IPS-18a (cell line): Measurements from ENCODE around the gene MRPL36.

Source experiments
- H3K27ac ChIP-seq: one replicate; pipeline ENCODE4 v1.5.1; 2013; ENCODE audit warnings: low read length
- H3K27me3 ChIP-seq: one replicate; pipeline ENCODE4 v1.6.1; 2013; ENCODE audit warnings: mild to moderate bottlenecking, low read length; ENCODE audit not compliant: control insufficient read depth, insufficient read depth
- H3K36me3 ChIP-seq: one replicate; pipeline ENCODE4 v1.6.1; 2013; ENCODE audit warnings: low read depth, low read length; ENCODE audit not compliant: control insufficient read depth
- H3K4me1 ChIP-seq: one replicate; pipeline ENCODE4 v1.6.1; 2013; ENCODE audit warnings: low read depth, low read length; ENCODE audit not compliant: control insufficient read depth
- H3K4me3 ChIP-seq: one replicate; pipeline ENCODE4 v1.5.1; 2013; ENCODE audit warnings: low read length
- H3K9ac ChIP-seq: one replicate; pipeline ENCODE4 v1.6.1; 2013; ENCODE audit warnings: mild to moderate bottlenecking, low read length, moderate library complexity
- H3K9me3 ChIP-seq: one replicate; pipeline ENCODE4 v1.6.1; 2013; ENCODE audit warnings: low read depth, low read length; ENCODE audit not compliant: control insufficient read depth

Gene MRPL36

GRCh38 chr5:1830571-1831228 is 31.1 kb upstream of the MRPL36 start:
- Histone ChIP-seq H3K4me1 (peaks cover 22% of the 10 kb centered on the region), H3K36me3 (no peaks in the 10 kb centered on the region), H3K27me3 (peaks cover 10% of the 10 kb centered on the region), H3K9ac (no peak overlapping the region), H3K27ac (no peak overlapping the region), H3K4me3 (no peak overlapping the region), H3K9me3 (no peaks in the 10 kb centered on the region)

GRCh38 chr5:1827886-1828397 is 28.3 kb upstream of the MRPL36 start:
- Histone ChIP-seq H3K9ac (no peak overlapping the region), H3K4me3 (no peak overlapping the region)

GRCh38 chr5:1827025-1827885 is 27.6 kb upstream of the MRPL36 start:
- Histone ChIP-seq H3K4me1 (peaks cover 13% of the 10 kb centered on the region), H3K27ac (no peak overlapping the region), H3K36me3 (peaks cover 3% of the 10 kb centered on the region), H3K27me3 (peaks cover 3% of the 10 kb centered on the region), H3K9ac (no peak overlapping the region), H3K9me3 (no peaks in the 10 kb centered on the region), H3K4me3 (no peak overlapping the region)

More at GRCh38 chr5:1827886-1828397, 28.3 kb upstream of the MRPL36 start:
- Histone ChIP-seq H3K36me3 (no peaks in the 10 kb centered on the region), H3K9me3 (no peaks in the 10 kb centered on the region), H3K4me1 (peaks cover 15% of the 10 kb centered on the region), H3K27me3 (peaks cover 7% of the 10 kb centered on the region), H3K27ac (no peak overlapping the region)

- Histone ChIP-seq H3K27ac (no peak overlapping the region), H3K27me3 (no peaks in the 10 kb centered on the region), H3K4me1 (peaks cover 5% of the 10 kb centered on the region), H3K4me3 (no peak overlapping the region), H3K36me3 (peaks cover 10% of the 10 kb centered on the region), H3K9ac (no peak overlapping the region), H3K9me3 (no peaks in the 10 kb centered on the region)
Measured at GRCh38 chr5:1826235-1826980, 26.8 kb upstream of the MRPL36 start.

GRCh38 chr5:1824903-1825841 is 25.5 kb upstream of the MRPL36 start:
- no peaks in the 10 kb centered on the region for H3K4me1 ChIP-seq
- no peaks in the 10 kb centered on the region for H3K9me3 ChIP-seq
- no peak overlapping the region for H3K9ac ChIP-seq
- peaks cover 22% of the 10 kb centered on the region for H3K36me3 ChIP-seq
- no peaks in the 10 kb centered on the region for H3K27me3 ChIP-seq
- no peak overlapping the region for H3K4me3 ChIP-seq
- no peak overlapping the region for H3K27ac ChIP-seq

- H3K9me3 ChIP-seq: no peaks in the 10 kb centered on the region
- H3K36me3 ChIP-seq: peaks cover 29% of the 10 kb centered on the region
- H3K4me1 ChIP-seq: no peaks in the 10 kb centered on the region
Measured at GRCh38 chr5:1824109-1824821, 24.6 kb upstream of the MRPL36 start.

GRCh38 chr5:1823381-1824034 is 23.9 kb upstream of the MRPL36 start:
- no peak overlapping the region for H3K27ac ChIP-seq
- H3K4me3 ChIP-seq: no peak overlapping the region
- no peaks in the 10 kb centered on the region for H3K27me3 ChIP-seq
- peaks cover 3% of the 10 kb centered on the region for H3K4me1 ChIP-seq
- no peak overlapping the region for H3K9ac ChIP-seq
- H3K36me3 ChIP-seq: peaks cover 29% of the 10 kb centered on the region
- no peaks in the 10 kb centered on the region for H3K9me3 ChIP-seq

More at GRCh38 chr5:1824109-1824821, 24.6 kb upstream of the MRPL36 start:
- Histone ChIP-seq H3K27me3 (no peaks in the 10 kb centered on the region), H3K9ac (no peak overlapping the region), H3K27ac (no peak overlapping the region), H3K4me3 (no peak overlapping the region)

GRCh38 chr5:1821862-1822261 is 22.2 kb upstream of the MRPL36 start:
- Histone ChIP-seq H3K4me1 (peaks cover 6% of the 10 kb centered on the region), H3K4me3 (no peak overlapping the region), H3K9ac (no peak overlapping the region), H3K9me3 (no peaks in the 10 kb centered on the region), H3K27ac (no peak overlapping the region), H3K27me3 (no peaks in the 10 kb centered on the region), H3K36me3 (peaks cover 39% of the 10 kb centered on the region)

GRCh38 chr5:1820926-1821325 is 21.3 kb upstream of the MRPL36 start:
- Histone ChIP-seq H3K4me3 (no peak overlapping the region), H3K27me3 (no peaks in the 10 kb centered on the region), H3K9me3 (no peaks in the 10 kb centered on the region), H3K4me1 (peaks cover 6% of the 10 kb centered on the region), H3K9ac (no peak overlapping the region), H3K27ac (no peak overlapping the region), H3K36me3 (peaks cover 47% of the 10 kb centered on the region)

- Histone ChIP-seq H3K9me3 (no peaks in the 10 kb centered on the region), H3K4me3 (no peak overlapping the region), H3K36me3 (peaks cover 52% of the 10 kb centered on the region), H3K27me3 (no peaks in the 10 kb centered on the region), H3K27ac (no peak overlapping the region), H3K4me1 (peaks cover 6% of the 10 kb centered on the region), H3K9ac (no peak overlapping the region)
Measured at GRCh38 chr5:1820381-1820780, 20.7 kb upstream of the MRPL36 start.
